Activated T-helper 1 cell treated with anti-CD3 and anti-CD28 coated beads, Interleukin-12 subunit alpha, Interleukin-12 subunit beta, Interleukin-2, Interleukin-4 antibody, amounts not matched to agents 30 ng/mL and 10 ng/mL and 1 ng/mL, durations not matched to agents 14 hours and 24 hours and 36 hours (primary cell): ENCODE results near the gene TMC7. TPM values are rescaled to one million over a fixed set of nuclear protein-coding genes. Genes with fewer than 3 reads are reported as not detected.

Source experiments
- DNase-seq: peaks from one replicate; pipeline ENCODE4 v3.0.0; 2021; ENCODE audit warnings: low spot score
- H3K27ac Mint-ChIP-seq: one replicate; pipeline ENCODE4 v1.8.0; 2021; ENCODE audit warnings: mild to moderate bottlenecking, mixed read lengths
- H3K27me3 Mint-ChIP-seq: one replicate; pipeline ENCODE4 v1.8.0; 2022; ENCODE audit warnings: mild to moderate bottlenecking, moderate library complexity, mixed read lengths; ENCODE audit not compliant: insufficient read depth
- H3K36me3 Mint-ChIP-seq: one replicate; pipeline ENCODE4 v1.8.0; 2021; ENCODE audit warnings: low read depth, mixed read lengths
- H3K4me1 Mint-ChIP-seq: one replicate; pipeline ENCODE4 v1.8.0; 2021; ENCODE audit warnings: low read depth, mixed read lengths
- H3K4me3 Mint-ChIP-seq: one replicate; pipeline ENCODE4 v1.8.0; 2021; ENCODE audit warnings: mild to moderate bottlenecking, moderate library complexity, mixed read lengths
- H3K9me3 Mint-ChIP-seq: one replicate; pipeline ENCODE4 v1.8.0; 2021; ENCODE audit warnings: mixed read lengths
- intact Hi-C: fragments of 100-400 bp; cut with micrococcal nuclease; formaldehyde crosslinking; loops from one replicate; pipeline ENCODE4 v1.15.1; 2024
- total RNA-seq: library from RNA; stranded (reverse); gene quantifications from 2 replicates; pipeline ENCODE4 v1.2.3, GENCODE V29; 2022

TMC7 gene
- total RNA-seq, 1 donor from 2014 or later, result not detected

- Mint-ChIP-seq H3K4me1 (peaks cover 21% of the 10 kb centered on the region), H3K36me3 (peaks cover 11% of the 10 kb centered on the region), H3K27me3 (peaks cover 1% of the 10 kb centered on the region), H3K4me3 (peak overlapping the region; percentile 84), H3K9me3 (no peaks in the 10 kb centered on the region), H3K27ac (peak overlapping the region; percentile 98)
- intact Hi-C loops, result loop anchor here (5.0 kb wide), 1 partner anchor 101 kb away; no protein-coding TSS in a partner anchor
- no peak for DNase-seq
Measured at GRCh38 chr16:19068237-19068815, 84.6 kb downstream of the TMC7 start.

DNA sequence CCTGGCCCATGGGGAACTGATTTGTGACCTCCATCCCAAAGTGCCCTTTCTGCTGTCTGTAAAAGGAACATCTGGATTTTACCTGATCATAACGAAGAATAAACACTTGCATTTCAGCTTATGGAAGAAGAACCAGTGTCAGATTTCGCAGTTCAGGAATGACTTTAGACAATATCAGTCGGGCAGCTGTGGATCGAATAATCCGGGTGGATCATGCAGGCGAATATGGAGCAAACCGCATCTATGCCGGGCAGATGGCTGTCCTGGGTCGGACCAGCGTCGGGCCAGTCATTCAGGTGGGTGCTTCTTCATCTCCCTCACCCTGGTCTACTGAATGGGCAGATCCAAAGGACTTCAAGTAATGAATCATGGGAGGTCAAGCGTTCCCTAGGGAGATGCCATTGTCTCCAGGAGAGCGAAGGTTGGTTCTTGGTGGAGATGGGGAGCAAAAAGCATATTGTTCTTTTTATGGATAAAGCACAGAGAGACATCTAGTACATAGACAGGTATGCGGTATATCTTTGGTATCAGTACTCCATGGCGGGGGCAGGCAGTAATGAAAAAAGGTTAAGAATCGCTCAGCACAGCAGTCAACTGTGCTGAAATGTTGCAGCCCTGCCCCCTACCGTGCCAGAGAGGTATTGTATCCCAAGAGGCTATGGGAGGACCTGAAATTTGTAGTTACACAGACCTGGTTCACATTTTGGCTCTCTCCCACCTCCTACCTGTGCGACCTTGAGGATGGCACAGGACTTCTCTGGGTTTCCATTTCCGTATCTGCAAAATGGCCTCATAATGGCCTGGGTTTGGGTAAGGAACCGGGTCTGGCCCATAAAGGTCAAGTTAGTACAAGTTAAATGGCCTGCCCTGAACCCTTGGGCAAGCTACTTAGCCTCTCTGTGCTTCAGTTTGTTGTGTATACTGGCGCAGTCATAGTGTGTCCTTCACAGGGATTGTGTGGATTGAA lies 88.4 kb downstream of the TMC7 start:
- Mint-ChIP-seq H3K4me3 (no peak overlapping the region), H3K4me1 (peaks cover 14% of the 10 kb centered on the region), H3K36me3 (peaks cover 16% of the 10 kb centered on the region), H3K9me3 (no peaks in the 10 kb centered on the region), H3K27me3 (peaks cover 1% of the 10 kb centered on the region), H3K27ac (no peak overlapping the region)
- intact Hi-C loops, result no loop called here
- DNase-seq, result peak; percentile 39

DNA sequence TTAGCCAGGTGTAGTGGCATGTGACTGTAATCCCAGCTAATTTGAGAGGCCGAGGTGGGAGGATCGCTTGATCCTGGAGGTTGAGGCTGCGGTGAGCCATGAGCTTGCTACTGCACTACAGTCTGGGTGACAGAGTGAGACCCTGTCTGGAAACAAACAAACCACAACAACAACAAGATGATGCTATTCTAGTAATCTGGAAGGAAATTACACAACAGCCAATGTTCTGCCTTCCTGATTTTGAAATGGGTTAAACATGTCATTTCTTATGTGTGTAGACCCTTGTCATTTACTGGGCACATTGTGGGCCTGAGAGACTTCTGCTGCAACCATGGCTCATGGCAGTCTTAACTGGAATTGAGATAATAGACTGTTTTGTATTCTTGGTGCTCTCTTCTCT lies 89.6 kb downstream of the TMC7 start:
- Mint-ChIP-seq H3K27ac (no peak overlapping the region), H3K9me3 (no peaks in the 10 kb centered on the region), H3K4me1 (peaks cover 10% of the 10 kb centered on the region), H3K36me3 (peaks cover 16% of the 10 kb centered on the region), H3K27me3 (no peaks in the 10 kb centered on the region), H3K4me3 (no peak overlapping the region)
- no peak for DNase-seq
- intact Hi-C loops, result no loop called here

- no peaks in the 10 kb centered on the region for H3K9me3 Mint-ChIP-seq
- no peaks in the 10 kb centered on the region for H3K27me3 Mint-ChIP-seq
- no peak overlapping the region for H3K27ac Mint-ChIP-seq
- intact Hi-C loops, result no loop called here
- H3K4me1 Mint-ChIP-seq, result peaks cover 10% of the 10 kb centered on the region
- H3K4me3 Mint-ChIP-seq, result no peak overlapping the region
- H3K36me3 Mint-ChIP-seq, result peaks cover 16% of the 10 kb centered on the region
- DNase-seq, result no peak
Measured at GRCh38 chr16:19073863-19074262, 90.1 kb downstream of the TMC7 start.

GRCh38 chr16:19075511-19075910 lies 91.8 kb downstream of the TMC7 start:
- no peak for DNase-seq
- peaks cover 16% of the 10 kb centered on the region for H3K36me3 Mint-ChIP-seq
- H3K4me1 Mint-ChIP-seq, result peaks cover 10% of the 10 kb centered on the region
- no peaks in the 10 kb centered on the region for H3K27me3 Mint-ChIP-seq
- no peak overlapping the region for H3K27ac Mint-ChIP-seq
- H3K4me3 Mint-ChIP-seq, result no peak overlapping the region
- H3K9me3 Mint-ChIP-seq, result no peaks in the 10 kb centered on the region
- intact Hi-C loops, result no loop called here

- Mint-ChIP-seq H3K36me3 (peaks cover 9% of the 10 kb centered on the region), H3K4me1 (no peaks in the 10 kb centered on the region), H3K27me3 (no peaks in the 10 kb centered on the region), H3K27ac (no peak overlapping the region), H3K4me3 (no peak overlapping the region), H3K9me3 (no peaks in the 10 kb centered on the region)
- DNase-seq, result no peak
- intact Hi-C loops, result no loop called here
Measured at GRCh38 chr16:19077879-19078278, 94.1 kb downstream of the TMC7 start.

DNA sequence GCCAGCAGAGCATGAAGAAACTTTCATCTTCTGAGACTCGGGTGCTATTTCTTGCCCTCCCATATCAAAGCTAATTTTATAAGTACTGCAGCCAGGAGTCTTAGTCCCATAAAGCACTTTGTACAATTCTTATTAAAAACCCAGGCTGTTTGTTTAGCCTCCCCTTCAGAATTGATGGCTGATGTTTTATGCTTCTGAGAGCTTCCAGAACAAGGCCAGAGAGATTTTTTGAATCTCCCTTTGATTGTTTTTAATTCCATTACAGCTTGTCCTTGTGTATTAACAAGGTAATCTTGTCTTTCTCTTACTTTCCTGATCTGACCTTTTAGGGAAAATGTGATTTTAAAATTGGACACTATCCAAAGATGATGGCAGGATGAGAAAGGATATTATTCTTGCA lies 99.9 kb downstream of the TMC7 start:
- intact Hi-C loops, result no loop called here

DNA sequence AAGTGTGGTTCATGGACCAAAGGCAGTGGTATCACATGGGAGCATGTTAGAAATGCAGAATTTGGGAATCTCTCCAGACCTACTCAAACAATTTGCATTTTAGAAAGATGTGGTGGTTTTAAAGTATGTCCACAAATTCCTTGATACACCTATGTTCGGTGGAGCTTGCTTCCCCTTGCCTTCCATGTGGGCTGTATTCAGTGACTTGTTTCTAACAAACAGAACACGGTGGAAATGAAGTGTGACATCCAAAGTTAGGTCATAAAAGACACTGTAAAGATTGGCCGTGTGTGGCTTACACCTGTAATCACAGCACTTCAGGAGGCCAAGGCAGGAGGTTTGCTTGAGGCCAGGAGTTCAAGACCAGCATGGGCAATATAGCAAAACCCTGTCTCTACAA lies 100.4 kb downstream of the TMC7 start:
- no peak overlapping the region for H3K27ac Mint-ChIP-seq

More for the DNA sequence above, 99.9 kb downstream of the TMC7 start:
- no peak overlapping the region for H3K27ac Mint-ChIP-seq
- no peak for DNase-seq
- peaks cover 2% of the 10 kb centered on the region for H3K36me3 Mint-ChIP-seq
- H3K27me3 Mint-ChIP-seq, result peaks cover 7% of the 10 kb centered on the region
- H3K4me3 Mint-ChIP-seq, result no peak overlapping the region
- no peaks in the 10 kb centered on the region for H3K9me3 Mint-ChIP-seq
- no peaks in the 10 kb centered on the region for H3K4me1 Mint-ChIP-seq

DNA sequence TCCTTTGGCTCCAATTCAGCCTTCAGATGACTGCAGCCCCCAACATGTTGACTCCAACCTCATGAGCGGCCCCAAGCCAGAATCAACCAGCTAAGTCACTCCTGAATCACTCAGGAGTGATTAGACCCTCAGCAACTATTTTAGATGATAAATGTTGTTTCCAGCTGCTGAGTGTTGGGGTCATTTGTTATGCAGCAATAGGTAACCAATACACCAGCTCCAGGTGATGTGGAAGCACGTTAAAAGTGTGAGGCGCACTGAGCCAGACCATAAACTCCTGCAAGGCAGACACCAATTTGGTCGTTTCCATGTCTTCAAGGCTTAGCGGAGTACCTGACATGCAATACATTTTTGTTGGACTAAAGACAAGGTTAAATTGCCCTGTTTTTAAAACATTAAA lies 101.1 kb downstream of the TMC7 start:
- H3K4me3 Mint-ChIP-seq, result no peak overlapping the region
- no peaks in the 10 kb centered on the region for H3K4me1 Mint-ChIP-seq
- H3K9me3 Mint-ChIP-seq, result no peaks in the 10 kb centered on the region
- H3K27me3 Mint-ChIP-seq, result peaks cover 7% of the 10 kb centered on the region
- H3K36me3 Mint-ChIP-seq, result peaks cover 2% of the 10 kb centered on the region
- DNase-seq, result no peak
- H3K27ac Mint-ChIP-seq, result no peak overlapping the region
- intact Hi-C loops, result no loop called here

More for the DNA sequence above, 100.4 kb downstream of the TMC7 start:
- H3K9me3 Mint-ChIP-seq, result no peaks in the 10 kb centered on the region
- no peaks in the 10 kb centered on the region for H3K4me1 Mint-ChIP-seq
- peaks cover 7% of the 10 kb centered on the region for H3K27me3 Mint-ChIP-seq
- no peak for DNase-seq
- H3K4me3 Mint-ChIP-seq, result no peak overlapping the region
- H3K36me3 Mint-ChIP-seq, result peaks cover 2% of the 10 kb centered on the region
- intact Hi-C loops, result no loop called here

DNA sequence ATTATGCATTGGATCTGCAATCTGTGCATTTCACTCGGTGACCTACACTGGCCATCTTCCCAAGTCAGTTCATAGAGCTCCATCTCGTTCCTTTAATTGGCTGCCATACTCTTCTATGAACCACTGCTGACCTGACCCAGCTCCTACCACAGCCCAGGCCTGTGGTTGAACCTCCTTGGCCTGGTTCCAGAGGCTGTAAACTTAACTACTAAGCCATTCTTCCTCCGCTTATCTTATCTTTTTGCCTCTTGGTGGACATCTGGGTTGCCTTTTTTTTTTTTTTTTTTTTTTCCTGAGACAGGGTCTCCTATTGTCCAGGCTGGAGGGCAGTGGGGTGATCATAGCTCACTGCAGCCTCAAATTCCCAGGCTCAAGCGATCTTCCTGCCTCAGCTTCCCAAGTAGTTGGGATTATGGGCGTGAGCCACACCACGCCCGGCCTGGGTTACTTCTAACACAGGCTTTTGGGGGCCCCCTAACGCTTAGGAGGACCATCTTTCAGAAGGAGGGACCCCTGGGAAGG lies 102.0 kb downstream of the TMC7 start:
- Mint-ChIP-seq H3K9me3 (no peaks in the 10 kb centered on the region), H3K4me3 (no peak overlapping the region), H3K27ac (no peak overlapping the region), H3K36me3 (peaks cover 2% of the 10 kb centered on the region), H3K4me1 (no peaks in the 10 kb centered on the region), H3K27me3 (peaks cover 7% of the 10 kb centered on the region)
- intact Hi-C loops, result loop anchor here (1.0 kb wide), 6 partner anchors 18 to 417 kb away; partner anchors contain the start of gene COQ7
- DNase-seq, result no peak

GRCh38 chr16:19086322-19087199 lies 102.8 kb downstream of the TMC7 start:
- Mint-ChIP-seq H3K4me3 (peak overlapping the region; percentile 54), H3K9me3 (peaks cover 1% of the 10 kb centered on the region), H3K27me3 (peaks cover 7% of the 10 kb centered on the region), H3K4me1 (no peaks in the 10 kb centered on the region), H3K27ac (no peak overlapping the region), H3K36me3 (peaks cover 2% of the 10 kb centered on the region)
- intact Hi-C loops, result loop anchor here (1.0 kb wide), 6 partner anchors 19 to 416 kb away; partner anchors contain the start of gene COQ7
- DNase-seq, result peak; percentile 75

DNA sequence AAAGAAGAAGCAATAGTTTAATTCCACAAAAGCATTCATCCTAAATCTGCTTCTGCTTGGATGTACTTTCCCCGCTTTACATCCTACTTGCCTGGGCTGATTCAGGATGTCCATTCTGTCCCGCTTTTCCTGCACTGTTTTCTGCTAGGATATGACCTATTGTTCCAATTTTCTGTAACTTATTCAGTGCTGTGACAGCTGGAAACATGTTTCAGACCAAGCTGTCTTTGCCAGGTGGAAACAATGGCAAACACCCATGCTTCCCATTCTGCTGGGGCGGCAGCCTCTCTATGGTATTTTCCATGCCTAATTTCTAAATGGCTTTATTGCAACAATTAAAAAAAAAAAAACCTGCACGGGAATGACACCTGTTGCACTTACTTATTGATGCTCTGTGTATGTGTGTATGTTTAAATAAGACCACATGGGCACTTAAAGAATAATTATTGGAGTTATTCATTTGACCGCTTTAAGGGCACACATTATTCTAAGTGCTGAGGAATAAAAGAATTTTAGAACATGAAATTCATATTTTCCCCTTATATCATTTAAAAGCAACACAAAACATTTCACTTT lies 104.7 kb downstream of the TMC7 start:
- H3K27me3 Mint-ChIP-seq, result peaks cover 7% of the 10 kb centered on the region
- H3K9me3 Mint-ChIP-seq, result peaks cover 17% of the 10 kb centered on the region
- H3K4me3 Mint-ChIP-seq, result no peak overlapping the region
- no peaks in the 10 kb centered on the region for H3K4me1 Mint-ChIP-seq
- intact Hi-C loops, result no loop called here
- no peak for DNase-seq
- H3K36me3 Mint-ChIP-seq, result no peaks in the 10 kb centered on the region
- H3K27ac Mint-ChIP-seq, result no peak overlapping the region
